SK-N-SH (cell line): ENCODE measurements around the gene C3. TPM values are rescaled to one million over a fixed set of nuclear protein-coding genes. Genes with fewer than 3 reads are reported as not detected.

Experiments used
- CTCF ChIA-PET: fragments of 300-600, 350-600 bp; formaldehyde crosslinking; extraction: SDS; loops from one replicate; lab custom pipeline; 2021; lab: Yijun Ruan, JAX
- POLR2A ChIA-PET: fragments of 350-600 bp; sonication (Branson Sonifier 250); formaldehyde crosslinking; extraction: SDS; loops from one replicate; lab custom pipeline; 2020; ENCODE audit warnings: antibody characterized with exemption, inconsistent platforms; lab: Yijun Ruan, JAX
- DNase-seq: peaks from one replicate; pipeline ENCODE4 v3.0.0; 2012
- H2AFZ ChIP-seq: fragments of 200-600 bp; sonication (generic); 2 replicates; pipeline ENCODE4 v1.8.1; 2016; ENCODE audit warnings: antibody characterized with exemption, mild to moderate bottlenecking, low read depth
- H3F3A ChIP-seq: fragments of 200-600 bp; sonication (generic); replicated peaks from 2 replicates; pipeline ENCODE3; 2016; ENCODE audit warnings: antibody characterized with exemption, mild to moderate bottlenecking; ENCODE audit not compliant: insufficient read depth
- H3K27ac ChIP-seq, 2 experiments: fragments of 200-500 bp in 1 of 2; fragments of 200-600 bp in 1 of 2; sonication (Bioruptor generic) in 1 of 2; sonication (generic), shearing (Covaris generic) in 1 of 2; 2 replicates each; pipeline versions ENCODE4 v1.5.1 to v1.6.1; 2014 to 2016; ENCODE audit warnings: low read depth in 2 of 2, inconsistent platforms in 1 of 2, low read length in 1 of 2, mild to moderate bottlenecking in 1 of 2, mixed read lengths in 1 of 2
- H3K27me3 ChIP-seq: fragments of 200-600 bp; sonication (generic), shearing (Covaris generic); 2 replicates; pipeline ENCODE4 v1.6.1; 2016; ENCODE audit warnings: mixed run types; ENCODE audit not compliant: insufficient read depth
- H3K36me3 ChIP-seq, 2 experiments: fragments of 200-500 bp in 1 of 2; fragments of 200-600 bp in 1 of 2; sonication (Bioruptor generic) in 1 of 2; sonication (generic) in 1 of 2; replicated peaks in 1 of 2; 2 replicates each; pipeline versions ENCODE3 to v1.5.1; 2014 to 2016; ENCODE audit warnings: low read length in 1 of 2, mild to moderate bottlenecking in 1 of 2; ENCODE audit not compliant: insufficient read depth in 2 of 2, control insufficient read depth in 1 of 2
- H3K4me1 ChIP-seq, 2 experiments: fragments of 200-500 bp in 1 of 2; fragments of 200-600 bp in 1 of 2; sonication (Bioruptor generic) in 1 of 2; sonication (generic), shearing (Covaris generic) in 1 of 2; 2 replicates each; pipeline versions ENCODE4 v1.5.1 to v1.6.1; 2014 to 2016; ENCODE audit warnings: low read depth in 1 of 2, low read length in 1 of 2, mixed run types in 1 of 2; ENCODE audit not compliant: insufficient read depth in 2 of 2, control insufficient read depth in 1 of 2
- H3K4me2 ChIP-seq: fragments of 200-600 bp; sonication (generic), shearing (Covaris generic); 2 replicates; pipeline ENCODE4 v1.6.1; 2017; ENCODE audit warnings: mixed run types
- H3K4me3 ChIP-seq, 2 experiments: fragments of 200-500 bp in 1 of 2; fragments of 200-600 bp in 1 of 2; sonication (Bioruptor generic) in 1 of 2; sonication (generic), shearing (Covaris generic) in 1 of 2; 2 replicates each; pipeline versions ENCODE4 v1.5.1 to v1.8.1; 2014 to 2016; ENCODE audit warnings: low read depth in 2 of 2, inconsistent platforms in 1 of 2, low read length in 1 of 2, mild to moderate bottlenecking in 1 of 2, mixed read lengths in 1 of 2, moderate library complexity in 1 of 2
- H3K79me2 ChIP-seq: fragments of 200-600 bp; sonication (generic); 2 replicates; pipeline ENCODE4 v1.8.1; 2017; ENCODE audit warnings: mild to moderate bottlenecking; ENCODE audit not compliant: insufficient read depth
- H3K9ac ChIP-seq: fragments of 200-600 bp; sonication (generic); 2 replicates; pipeline ENCODE4 v1.6.1; 2017; ENCODE audit warnings: mixed run types
- H3K9me2 ChIP-seq: fragments of 200-600 bp; sonication (generic); 2 replicates; pipeline ENCODE4 v1.6.1; 2017; ENCODE audit warnings: mixed run types
- H3K9me3 ChIP-seq: fragments of 200-600 bp; sonication (generic); 2 replicates; pipeline ENCODE4 v1.6.1; 2017; ENCODE audit warnings: mixed run types, mild to moderate bottlenecking, moderate library complexity
- H4K20me1 ChIP-seq: fragments of 200-600 bp; sonication (generic); 2 replicates; pipeline ENCODE4 v1.6.1; 2017; ENCODE audit warnings: mild to moderate bottlenecking, mixed run types; ENCODE audit not compliant: insufficient read depth
- CHD2 ChIP-seq: fragments of 150-350 bp; IDR thresholded peaks from 2 replicates; pipeline ENCODE4 v1.6.1; 2018; ENCODE audit warnings: low read length; ENCODE audit not compliant: partially characterized antibody
- EZH2phosphoT487 ChIP-seq: fragments of 200-600 bp; sonication (generic); IDR thresholded peaks from 2 replicates; pipeline ENCODE4 v1.6.1; 2017; ENCODE audit warnings: low read depth, mixed run types, mild to moderate bottlenecking, antibody characterized with exemption, moderate library complexity, borderline replicate concordance
- FOSL2 ChIP-seq: IDR thresholded peaks from 2 replicates; pipeline ENCODE4 v1.4.0; 2012; ENCODE audit warnings: low read depth, mild to moderate bottlenecking, moderate library complexity, borderline replicate concordance
- FOXM1 ChIP-seq: IDR thresholded peaks from 2 replicates; pipeline ENCODE4 v1.4.0; 2012; ENCODE audit warnings: low read depth, mild to moderate bottlenecking
- GABPA ChIP-seq: IDR thresholded peaks from 2 replicates; pipeline ENCODE4 v1.4.0; 2012; ENCODE audit warnings: low read depth, mild to moderate bottlenecking
- MAX ChIP-seq: IDR thresholded peaks from 2 replicates; pipeline ENCODE4 v1.4.0; 2012; ENCODE audit warnings: low read depth
- MXI1 ChIP-seq: IDR thresholded peaks from 2 replicates; pipeline ENCODE4 v1.6.1; 2012; ENCODE audit warnings: mild to moderate bottlenecking, low read depth, low read length, improper control_type of control experiment
- NFIC ChIP-seq: IDR thresholded peaks from 2 replicates; pipeline ENCODE4 v1.4.0; 2012; ENCODE audit warnings: borderline replicate concordance
- PBX3 ChIP-seq: IDR thresholded peaks from 2 replicates; pipeline ENCODE4; 2012
- POLR2AphosphoS5 ChIP-seq: IDR thresholded peaks from 2 replicates; pipeline ENCODE4 v1.6.1; 2012; ENCODE audit warnings: low read depth, low read length
- RAD21 ChIP-seq: IDR thresholded peaks from 2 replicates; pipeline ENCODE4 v1.6.1; 2012; ENCODE audit warnings: mild to moderate bottlenecking, low read length
- RXRA ChIP-seq: IDR thresholded peaks from 2 replicates; pipeline ENCODE4 v1.4.0; 2012; ENCODE audit warnings: low read depth, mild to moderate bottlenecking, borderline replicate concordance
- TAF1 ChIP-seq: IDR thresholded peaks from 2 replicates; pipeline ENCODE4 v1.6.1; 2012; ENCODE audit warnings: low read depth, mild to moderate bottlenecking, low read length, moderate library complexity, borderline replicate concordance
- WGBS: methylation state at CpG from one replicate; pipeline ENCODE4 v1.1.6; 2017; ENCODE audit warnings: low lambda C conversion rate; 5-methylcytosine and 5-hydroxymethylcytosine counted together
- polyA plus RNA-seq, 3 experiments: library from polyadenylated mRNA; depleted of rRNA; stranded (reverse); fragments of >200 nt; gene quantifications; 2 replicates each; pipeline ENCODE4 v1.2.3, GENCODE V29; 2012
- TF ChIP-seq, protein P1 (sequence below): IDR thresholded peaks from 2 replicates; pipeline ENCODE4 v1.4.0; 2012; ENCODE audit warnings: low read depth, borderline replicate concordance
- TF ChIP-seq, protein P2 (sequence below): IDR thresholded peaks from 2 replicates; pipeline ENCODE4 v1.4.0; 2012; ENCODE audit warnings: low read depth, borderline replicate concordance
- TF ChIP-seq, protein P3 (sequence below): fragments of 200-600 bp; sonication (generic); IDR thresholded peaks from 2 replicates; pipeline ENCODE4 v1.6.1; 2017; ENCODE audit warnings: antibody characterized with exemption, mild to moderate bottlenecking, moderate library complexity

Gene C3
- polyA plus RNA-seq, 1 of the 3 experiments (the other 2 are of a cell fraction) = 0.67 TPM

- 92% methylated on average over 23 of the region's 23 CpGs for WGBS
- Histone ChIP-seq H3K36me3 (peaks cover 0 to 5% of the 10 kb centered on the region in 2 experiments), H3F3A (no peaks in the 10 kb centered on the region), H3K9ac (no peak overlapping the region), H3K4me3 (no peak overlapping the region), H3K4me2 (no peak overlapping the region), H4K20me1 (no peaks in the 10 kb centered on the region), H3K79me2 (no peaks in the 10 kb centered on the region), H3K27ac (no peak overlapping the region), H3K9me3 (no peaks in the 10 kb centered on the region), H2AFZ (no peak overlapping the region), H3K27me3 (no peaks in the 10 kb centered on the region), H3K4me1 (no peaks in the 10 kb centered on the region), H3K9me2 (no peaks in the 10 kb centered on the region)
- peak; percentile 15 for DNase-seq
- TF ChIP-seq MXI1 = no peak
- TF ChIP-seq PBX3 = no peak
- TF ChIP-seq, protein P1, sequence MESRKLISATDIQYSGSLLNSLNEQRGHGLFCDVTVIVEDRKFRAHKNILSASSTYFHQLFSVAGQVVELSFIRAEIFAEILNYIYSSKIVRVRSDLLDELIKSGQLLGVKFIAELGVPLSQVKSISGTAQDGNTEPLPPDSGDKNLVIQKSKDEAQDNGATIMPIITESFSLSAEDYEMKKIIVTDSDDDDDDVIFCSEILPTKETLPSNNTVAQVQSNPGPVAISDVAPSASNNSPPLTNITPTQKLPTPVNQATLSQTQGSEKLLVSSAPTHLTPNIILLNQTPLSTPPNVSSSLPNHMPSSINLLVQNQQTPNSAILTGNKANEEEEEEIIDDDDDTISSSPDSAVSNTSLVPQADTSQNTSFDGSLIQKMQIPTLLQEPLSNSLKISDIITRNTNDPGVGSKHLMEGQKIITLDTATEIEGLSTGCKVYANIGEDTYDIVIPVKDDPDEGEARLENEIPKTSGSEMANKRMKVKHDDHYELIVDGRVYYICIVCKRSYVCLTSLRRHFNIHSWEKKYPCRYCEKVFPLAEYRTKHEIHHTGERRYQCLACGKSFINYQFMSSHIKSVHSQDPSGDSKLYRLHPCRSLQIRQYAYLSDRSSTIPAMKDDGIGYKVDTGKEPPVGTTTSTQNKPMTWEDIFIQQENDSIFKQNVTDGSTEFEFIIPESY = no peak
- POLR2A ChIA-PET = no interaction called here
- CTCF ChIA-PET = interaction anchor here (1.4 kb wide), 1 partner anchor 681 kb away, joined by 4 read pairs; no protein-coding TSS in a partner anchor
Observed at GRCh38 chr19:6729573-6730152, 9.2 kb upstream of the C3 start.

- H3K36me3 ChIP-seq = peaks cover 0 to 5% of the 10 kb centered on the region in 2 experiments
- no peaks in the 10 kb centered on the region for H3K9me3 ChIP-seq
- no peaks in the 10 kb centered on the region for H3K9me2 ChIP-seq
- no peak overlapping the region for H3K4me2 ChIP-seq
- no peak overlapping the region for H3K9ac ChIP-seq
- no peaks in the 10 kb centered on the region for H3K27me3 ChIP-seq
- no peaks in the 10 kb centered on the region for H3K4me1 ChIP-seq
- ChIA-PET POLR2A (no interaction called here), CTCF (no interaction called here)
- no peaks in the 10 kb centered on the region for H3K79me2 ChIP-seq
- H3F3A ChIP-seq = no peaks in the 10 kb centered on the region
- TF ChIP-seq, protein P1 = no peak
- TF ChIP-seq FOSL2 (no peak), TAF1 (no peak), GABPA (no peak), PBX3 (no peak), EZH2phosphoT487 (no peak), FOXM1 (no peak), NFIC (no peak), MAX (no peak), POLR2AphosphoS5 (no peak), RAD21 (no peak), CHD2 (no peak), RXRA (no peak)
- TF ChIP-seq, protein P2, sequence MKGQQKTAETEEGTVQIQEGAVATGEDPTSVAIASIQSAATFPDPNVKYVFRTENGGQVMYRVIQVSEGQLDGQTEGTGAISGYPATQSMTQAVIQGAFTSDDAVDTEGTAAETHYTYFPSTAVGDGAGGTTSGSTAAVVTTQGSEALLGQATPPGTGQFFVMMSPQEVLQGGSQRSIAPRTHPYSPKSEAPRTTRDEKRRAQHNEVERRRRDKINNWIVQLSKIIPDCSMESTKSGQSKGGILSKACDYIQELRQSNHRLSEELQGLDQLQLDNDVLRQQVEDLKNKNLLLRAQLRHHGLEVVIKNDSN = no peak
- TF ChIP-seq, protein P3, sequence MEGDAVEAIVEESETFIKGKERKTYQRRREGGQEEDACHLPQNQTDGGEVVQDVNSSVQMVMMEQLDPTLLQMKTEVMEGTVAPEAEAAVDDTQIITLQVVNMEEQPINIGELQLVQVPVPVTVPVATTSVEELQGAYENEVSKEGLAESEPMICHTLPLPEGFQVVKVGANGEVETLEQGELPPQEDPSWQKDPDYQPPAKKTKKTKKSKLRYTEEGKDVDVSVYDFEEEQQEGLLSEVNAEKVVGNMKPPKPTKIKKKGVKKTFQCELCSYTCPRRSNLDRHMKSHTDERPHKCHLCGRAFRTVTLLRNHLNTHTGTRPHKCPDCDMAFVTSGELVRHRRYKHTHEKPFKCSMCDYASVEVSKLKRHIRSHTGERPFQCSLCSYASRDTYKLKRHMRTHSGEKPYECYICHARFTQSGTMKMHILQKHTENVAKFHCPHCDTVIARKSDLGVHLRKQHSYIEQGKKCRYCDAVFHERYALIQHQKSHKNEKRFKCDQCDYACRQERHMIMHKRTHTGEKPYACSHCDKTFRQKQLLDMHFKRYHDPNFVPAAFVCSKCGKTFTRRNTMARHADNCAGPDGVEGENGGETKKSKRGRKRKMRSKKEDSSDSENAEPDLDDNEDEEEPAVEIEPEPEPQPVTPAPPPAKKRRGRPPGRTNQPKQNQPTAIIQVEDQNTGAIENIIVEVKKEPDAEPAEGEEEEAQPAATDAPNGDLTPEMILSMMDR = no peak
- no peak overlapping the region for H2AFZ ChIP-seq
- WGBS = 15% methylated on average over 8 of the region's 8 CpGs
- DNase-seq = no peak
- no peak overlapping the region for H3K4me3 ChIP-seq
- no peak overlapping the region for H3K27ac ChIP-seq
- no peaks in the 10 kb centered on the region for H4K20me1 ChIP-seq
Observed at GRCh38 chr19:6728346-6728745, 7.9 kb upstream of the C3 start.
